Endothelial cell of hepatic sinusoid (primary cell): ENCODE measurements around the gene SLC29A3.

ENCODE experiments used
- in situ Hi-C: cut with HindIII; loops from 2 replicates; pipeline ENCODE4 v1.10.0; 2017; ENCODE audit warnings: low sequenced_read_pairs

The SLC29A3 gene

DNA sequence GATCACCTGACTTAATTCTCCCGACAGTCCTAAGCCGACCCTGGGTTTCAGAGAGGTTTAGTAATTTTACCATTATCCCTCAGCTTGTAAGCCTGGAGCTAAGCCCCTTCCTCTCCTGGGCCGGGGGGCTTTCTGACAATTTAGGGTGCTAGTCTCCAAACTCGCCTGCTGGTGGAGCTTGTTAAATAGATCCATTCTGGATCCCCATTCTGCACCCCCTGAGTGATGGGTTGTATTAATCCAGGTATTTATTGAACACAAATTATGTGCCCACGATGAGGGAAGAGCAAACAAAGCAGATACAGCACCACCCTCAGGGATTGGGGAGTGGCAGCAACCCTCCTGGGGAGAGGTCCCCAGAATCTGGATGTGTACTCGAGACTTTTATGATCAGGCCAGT lies 1.3 kb upstream of the SLC29A3 start:
- in situ Hi-C loops = no loop called here

DNA sequence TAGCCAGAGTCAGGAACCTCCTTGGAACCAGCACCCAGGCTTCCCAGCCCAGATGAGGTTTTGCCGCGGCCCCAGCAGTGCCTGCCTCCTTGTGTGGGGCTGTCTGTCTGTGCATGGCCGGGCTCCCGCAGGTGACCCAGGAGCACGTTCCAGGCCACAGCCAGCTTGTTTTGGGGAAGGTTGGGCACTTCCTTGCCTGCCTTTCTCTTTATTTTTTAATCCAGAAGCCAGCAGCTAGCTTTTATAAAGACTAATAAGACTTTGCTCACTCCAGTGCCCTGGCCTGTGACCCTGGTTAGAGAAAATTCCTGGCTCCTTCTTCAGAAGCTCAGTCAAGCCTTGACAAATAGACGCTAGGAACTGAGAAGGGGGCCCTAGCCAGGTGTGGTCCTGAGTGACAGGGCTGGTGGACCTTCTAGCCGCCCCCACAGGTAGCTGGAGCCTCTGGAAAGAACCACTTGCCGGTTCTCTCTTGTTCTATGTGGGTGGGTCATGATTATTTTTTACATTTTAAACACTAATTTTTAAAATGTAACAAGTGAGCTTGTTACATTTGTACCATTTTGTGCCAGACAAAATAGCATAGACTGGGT lies 837 bp downstream of the SLC29A3 start:
- in situ Hi-C loops = no loop called here

DNA sequence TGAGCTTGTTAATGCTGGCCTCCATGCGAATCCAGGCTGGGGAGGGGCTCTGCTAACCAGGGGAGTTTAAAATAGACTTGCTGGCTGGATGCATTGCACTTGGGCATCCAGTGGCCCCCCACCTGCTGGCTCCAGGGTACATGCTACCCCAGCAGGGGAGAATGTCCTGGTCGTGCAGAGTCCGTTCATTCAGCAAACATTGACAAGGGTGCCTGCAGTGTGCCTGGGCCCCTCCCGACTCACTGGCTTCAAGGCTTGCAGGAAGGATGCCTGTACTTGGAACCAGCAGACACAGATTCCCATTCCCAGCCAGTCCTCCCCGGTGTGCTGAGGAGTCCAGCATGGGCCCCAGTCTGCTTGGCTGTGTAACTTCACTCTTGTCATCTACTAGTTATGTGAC lies 1.5 kb downstream of the SLC29A3 start:
- in situ Hi-C loops = no loop called here

DNA sequence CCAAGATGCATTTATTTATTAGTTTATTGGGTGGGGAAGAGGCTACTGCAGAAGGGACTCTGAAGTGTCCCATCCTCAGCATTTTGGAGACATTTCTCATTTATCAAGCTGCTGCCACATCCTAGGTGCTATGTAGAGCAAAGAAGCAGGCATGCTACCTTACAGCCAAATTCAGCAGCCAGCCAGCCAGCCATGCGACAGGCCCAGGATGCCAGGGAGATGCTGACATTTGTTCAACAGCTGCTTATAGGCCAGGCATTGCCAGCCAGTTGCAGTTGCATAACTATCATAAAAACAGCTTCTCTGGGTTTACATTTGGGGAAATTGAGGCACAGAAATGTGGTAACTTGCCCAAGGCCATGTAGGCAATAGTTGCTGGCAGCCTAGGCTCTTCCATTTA lies 2.3 kb downstream of the SLC29A3 start:
- in situ Hi-C loops = no loop called here

DNA sequence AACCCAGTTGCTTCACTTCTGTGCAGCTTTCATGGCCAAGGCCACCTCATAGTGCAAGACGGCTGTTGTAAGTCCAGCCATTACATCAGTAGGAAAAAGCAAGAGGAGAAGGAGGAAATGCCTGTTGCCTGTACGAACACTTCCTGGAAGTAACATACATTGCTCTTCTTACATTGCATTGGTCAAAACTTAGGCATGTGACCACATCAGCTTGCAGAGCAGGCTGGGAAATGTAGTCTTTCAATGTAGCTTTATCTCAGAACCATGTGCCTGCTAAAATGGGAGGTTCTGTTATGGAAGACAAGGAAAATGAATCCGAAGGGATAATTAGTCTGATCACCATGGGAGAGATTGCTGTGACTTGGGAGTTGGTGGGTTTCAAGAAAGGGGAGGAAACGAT lies 4.3 kb downstream of the SLC29A3 start:
- in situ Hi-C loops = no loop called here

DNA sequence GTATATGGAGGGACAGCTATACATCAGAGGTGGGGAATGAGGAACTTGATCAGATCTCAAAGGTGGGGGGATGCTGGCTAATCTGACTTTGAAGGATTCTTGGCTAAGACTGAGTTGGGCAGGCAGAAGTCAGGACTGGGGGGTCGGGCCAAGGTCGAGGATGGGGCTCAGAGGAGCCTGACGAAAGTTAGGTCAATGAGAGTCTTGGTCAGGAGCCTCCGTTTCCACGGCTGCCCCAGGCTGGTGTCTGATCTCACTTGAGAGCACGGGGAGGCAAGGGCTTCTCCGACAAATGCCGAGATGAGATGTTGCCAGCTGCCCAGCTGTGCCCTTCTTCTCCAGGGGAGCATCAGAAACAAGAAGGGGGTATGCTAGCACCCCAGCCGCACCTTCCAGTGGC lies 5.7 kb downstream of the SLC29A3 start:
- in situ Hi-C loops = no loop called here

DNA sequence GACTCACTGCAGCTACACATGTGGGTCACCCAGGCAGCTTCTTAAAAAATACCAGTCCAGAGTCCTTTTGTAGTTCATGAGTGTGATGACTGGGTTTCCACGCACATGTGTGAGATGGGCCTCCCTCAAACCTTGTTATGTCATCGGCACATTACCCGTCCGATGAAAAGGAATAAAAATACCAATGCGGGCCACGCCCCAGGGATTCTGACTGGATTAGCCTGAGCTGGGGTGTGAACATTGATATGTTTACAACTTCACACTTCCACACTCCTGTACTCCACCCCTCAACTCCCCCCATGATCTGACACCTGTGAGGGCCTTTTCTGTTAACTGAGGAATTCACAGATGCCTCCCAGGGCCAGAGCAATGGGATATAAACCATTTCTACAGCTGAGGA lies 6.2 kb downstream of the SLC29A3 start:
- in situ Hi-C loops = no loop called here

DNA sequence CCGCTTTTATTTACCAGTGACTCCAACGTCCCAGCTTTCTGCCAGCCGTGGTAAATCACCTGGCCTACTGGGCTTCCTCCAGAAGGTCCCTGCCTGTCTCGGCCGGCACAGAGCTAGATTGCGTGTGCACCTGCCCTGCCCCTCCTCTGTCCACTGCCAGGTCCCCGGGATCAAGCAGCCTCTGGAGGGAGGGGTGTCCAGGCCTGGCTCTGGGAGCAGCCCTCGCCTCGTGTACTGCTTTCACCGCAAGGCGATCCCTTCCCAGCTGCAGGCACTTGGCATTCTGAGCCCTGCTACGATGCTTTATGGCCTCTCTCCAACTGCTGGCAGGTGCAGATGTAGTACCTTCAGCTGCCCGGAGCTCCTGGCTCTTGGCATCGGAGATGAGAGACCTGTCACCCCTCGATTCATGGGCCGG lies 7.4 kb downstream of the SLC29A3 start:
- in situ Hi-C loops = no loop called here

DNA sequence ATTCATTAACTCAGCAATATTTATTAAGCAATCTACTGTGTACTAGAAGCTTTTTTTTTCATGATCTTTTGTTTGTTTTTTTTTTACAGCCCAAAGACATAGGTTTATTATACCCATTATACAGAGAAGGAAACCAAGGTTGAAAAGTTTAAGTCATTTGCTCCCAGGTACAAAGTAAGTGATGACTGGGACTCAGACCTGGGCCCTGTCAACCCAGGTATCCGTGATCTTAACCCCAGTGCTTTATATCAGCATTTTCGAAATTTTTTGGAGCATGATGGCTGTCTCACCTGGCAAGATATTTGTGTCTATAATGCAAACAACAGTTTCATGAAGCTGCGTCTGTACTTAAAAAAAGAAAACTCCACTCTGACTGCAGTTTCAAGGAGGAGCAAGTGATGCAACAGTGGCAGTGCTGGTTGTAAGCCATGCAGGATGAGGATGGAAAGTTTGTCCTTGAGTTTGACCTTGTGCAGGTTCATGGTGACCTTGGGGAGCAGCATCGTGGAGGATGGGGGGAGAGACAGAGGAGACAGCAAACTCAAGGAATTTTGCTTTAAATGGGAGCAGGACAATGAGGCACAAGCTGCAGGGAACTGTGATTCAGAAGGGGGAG lies 11.8 kb downstream of the SLC29A3 start:
- in situ Hi-C loops = no loop called here

DNA sequence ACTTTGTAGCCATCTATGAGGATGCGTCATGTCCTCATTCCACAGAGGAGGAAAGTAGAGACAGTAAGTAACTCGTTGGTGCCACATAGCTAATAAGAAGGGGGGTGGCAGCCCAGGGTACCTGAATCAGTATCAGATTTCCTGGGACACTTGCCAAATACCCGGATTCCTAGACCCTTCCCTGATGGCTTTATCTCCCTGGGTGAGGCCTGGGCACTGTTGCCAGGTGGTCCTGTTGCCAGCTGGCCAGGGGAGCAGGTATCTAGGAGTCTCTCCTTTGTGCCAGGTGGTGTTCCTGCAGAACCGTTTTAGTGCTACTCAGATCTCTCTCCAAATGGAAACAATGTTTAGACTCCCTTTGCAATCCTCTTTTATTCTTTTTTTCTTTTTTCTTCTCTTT lies 12.7 kb downstream of the SLC29A3 start:
- in situ Hi-C loops = no loop called here

DNA sequence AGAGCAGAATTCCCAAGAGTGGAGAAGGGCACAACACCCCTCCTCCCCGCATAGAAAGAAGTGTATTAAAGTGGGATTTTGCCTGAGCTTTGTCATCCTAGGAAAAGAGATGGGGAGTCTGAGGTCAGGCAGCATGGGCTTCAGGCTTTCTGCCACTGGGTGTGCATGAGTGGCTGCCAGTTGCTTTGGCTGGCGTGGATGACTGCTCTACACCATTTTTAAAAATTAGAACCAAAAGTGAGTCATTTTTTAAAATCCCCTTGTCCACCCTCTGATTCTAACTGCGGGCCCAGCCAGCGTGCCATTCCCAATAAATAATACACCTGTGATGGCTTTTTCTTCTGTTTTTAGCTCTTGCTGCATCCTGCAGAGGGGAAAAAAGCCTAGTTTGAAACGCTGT lies 13.4 kb downstream of the SLC29A3 start:
- in situ Hi-C loops = no loop called here

DNA sequence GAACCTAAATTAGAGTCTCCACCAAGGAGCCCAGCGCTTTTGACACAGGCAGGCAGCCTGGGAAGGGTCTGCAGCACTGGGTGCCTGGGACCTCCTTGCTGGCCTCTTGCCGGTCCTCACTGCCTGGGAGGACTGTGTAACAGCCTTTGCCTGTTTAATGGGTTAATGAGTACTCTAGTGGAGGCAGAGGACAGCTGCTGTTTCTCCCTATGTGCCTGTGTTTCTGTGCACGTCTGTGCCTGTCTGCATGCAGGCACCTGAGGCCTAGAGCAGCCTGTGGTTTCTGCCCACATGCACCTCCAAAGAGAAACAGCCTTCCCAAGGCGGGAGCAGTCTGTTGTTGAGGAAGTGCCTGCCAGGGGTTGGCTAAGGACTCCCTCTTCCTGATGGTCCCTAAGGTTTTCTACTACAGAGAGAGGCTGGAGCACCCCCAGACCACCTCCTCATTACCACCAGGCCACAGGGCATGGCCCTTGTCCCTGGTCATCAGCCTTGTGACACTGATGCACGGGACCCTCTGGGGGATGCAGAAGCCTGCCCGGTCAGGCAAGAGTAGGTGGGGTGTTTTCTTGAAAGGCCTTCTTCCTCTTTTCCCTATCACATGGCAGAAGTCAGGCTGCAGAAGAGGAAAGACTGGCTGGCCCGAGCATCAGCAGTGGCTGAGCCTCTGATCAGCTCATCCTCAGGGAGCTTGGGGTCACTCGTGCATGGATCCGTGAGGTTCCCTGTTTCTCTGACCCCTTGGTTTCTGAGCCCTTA lies 14.2 kb downstream of the SLC29A3 start:
- in situ Hi-C loops = no loop called here

DNA sequence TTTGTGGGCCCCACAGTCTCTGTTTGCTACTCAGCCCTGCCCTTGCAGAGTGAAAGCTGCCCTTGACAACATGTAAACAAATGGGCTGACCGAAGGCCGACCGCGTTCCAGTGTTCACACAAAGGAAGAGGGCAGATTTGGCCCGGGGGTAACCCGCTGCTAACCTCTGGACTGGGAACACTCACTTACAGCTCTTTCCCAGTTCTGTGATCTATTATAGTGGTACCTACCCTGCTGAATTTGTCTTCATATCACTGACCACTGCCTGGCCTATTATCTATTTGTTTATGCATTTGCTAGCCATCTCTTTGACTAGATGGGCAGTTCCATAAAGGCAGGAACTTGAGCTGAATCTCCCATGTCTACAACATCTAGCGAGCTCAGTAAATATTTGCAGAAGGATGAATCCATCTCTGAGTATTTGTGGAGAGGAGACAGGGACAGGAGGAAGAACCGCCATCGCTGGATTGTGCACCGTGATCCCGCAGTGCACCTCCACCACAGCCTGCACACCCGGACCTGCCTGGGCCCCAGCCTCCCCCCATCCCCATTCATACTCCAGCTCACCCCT lies 15.2 kb downstream of the SLC29A3 start:
- in situ Hi-C loops = no loop called here

DNA sequence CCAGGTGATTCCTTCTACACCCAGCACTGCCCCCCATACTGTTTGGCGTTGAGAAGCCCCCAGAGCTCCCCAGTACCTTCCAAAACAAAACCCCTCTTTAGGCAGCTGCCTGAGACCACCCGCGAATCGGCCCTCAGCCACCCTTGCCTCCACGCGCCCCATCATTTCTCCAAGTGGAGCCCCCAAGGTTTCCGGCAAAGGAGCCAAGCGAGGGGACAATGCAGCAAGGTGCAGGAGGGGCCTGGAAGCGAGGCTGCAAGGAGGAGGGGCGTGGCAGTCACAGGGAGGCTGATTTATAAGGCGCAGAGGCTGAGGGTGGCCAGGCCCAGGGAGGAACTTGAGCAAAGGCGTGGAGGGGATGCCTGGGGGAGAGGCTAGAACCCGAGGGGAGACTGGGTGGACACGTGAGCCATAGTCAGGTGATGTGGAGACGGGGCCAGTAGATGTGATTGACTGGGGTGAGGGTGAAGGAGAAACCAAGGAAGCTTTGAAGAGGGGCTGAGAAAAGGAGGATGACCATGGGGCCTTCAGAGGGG lies 16.2 kb downstream of the SLC29A3 start:
- in situ Hi-C loops = no loop called here

DNA sequence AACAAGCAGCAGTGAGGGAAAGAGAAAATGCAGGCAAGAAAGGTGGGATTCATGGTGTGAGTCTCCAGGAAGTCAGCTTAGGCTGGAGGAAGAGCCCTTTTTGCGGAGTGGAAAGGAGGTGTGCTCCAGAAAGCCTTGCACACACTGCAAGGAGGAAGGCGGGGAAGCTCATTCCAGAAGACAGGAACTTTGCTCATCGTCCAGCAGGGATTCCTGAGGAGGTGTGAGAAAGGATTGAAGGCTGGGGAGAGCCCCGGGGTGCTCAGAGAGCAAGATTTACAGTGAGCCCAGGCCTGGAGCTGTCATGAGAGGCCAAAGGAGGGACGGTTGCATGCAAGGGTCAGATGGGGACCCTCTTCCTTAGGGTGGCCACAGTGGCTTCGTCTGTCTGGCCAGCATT lies 17.6 kb downstream of the SLC29A3 start:
- in situ Hi-C loops = no loop called here

DNA sequence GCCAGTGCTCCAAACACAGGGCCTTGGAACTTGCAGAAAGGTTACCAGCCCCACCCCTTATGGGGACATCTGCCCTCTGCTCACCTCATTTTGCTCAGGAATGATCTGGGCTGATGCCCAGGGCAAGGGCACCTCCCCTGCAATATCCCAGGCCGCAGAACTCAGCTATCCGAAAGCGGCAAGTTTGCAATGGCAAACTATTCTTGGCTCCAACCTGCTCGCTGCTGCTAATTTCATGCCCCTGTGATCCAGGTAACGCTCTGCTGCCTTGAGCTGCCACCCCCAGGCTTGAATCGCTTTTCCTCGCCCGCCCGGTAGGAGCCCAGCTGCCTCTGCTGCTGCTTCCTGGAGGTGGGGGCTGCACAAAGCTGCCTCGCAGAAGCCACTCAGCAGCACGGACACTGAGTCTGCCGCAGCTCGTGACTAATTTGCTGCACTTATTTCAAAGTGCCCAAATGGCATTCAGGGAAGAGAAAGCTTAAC lies 18.2 kb downstream of the SLC29A3 start:
- in situ Hi-C loops = no loop called here

DNA sequence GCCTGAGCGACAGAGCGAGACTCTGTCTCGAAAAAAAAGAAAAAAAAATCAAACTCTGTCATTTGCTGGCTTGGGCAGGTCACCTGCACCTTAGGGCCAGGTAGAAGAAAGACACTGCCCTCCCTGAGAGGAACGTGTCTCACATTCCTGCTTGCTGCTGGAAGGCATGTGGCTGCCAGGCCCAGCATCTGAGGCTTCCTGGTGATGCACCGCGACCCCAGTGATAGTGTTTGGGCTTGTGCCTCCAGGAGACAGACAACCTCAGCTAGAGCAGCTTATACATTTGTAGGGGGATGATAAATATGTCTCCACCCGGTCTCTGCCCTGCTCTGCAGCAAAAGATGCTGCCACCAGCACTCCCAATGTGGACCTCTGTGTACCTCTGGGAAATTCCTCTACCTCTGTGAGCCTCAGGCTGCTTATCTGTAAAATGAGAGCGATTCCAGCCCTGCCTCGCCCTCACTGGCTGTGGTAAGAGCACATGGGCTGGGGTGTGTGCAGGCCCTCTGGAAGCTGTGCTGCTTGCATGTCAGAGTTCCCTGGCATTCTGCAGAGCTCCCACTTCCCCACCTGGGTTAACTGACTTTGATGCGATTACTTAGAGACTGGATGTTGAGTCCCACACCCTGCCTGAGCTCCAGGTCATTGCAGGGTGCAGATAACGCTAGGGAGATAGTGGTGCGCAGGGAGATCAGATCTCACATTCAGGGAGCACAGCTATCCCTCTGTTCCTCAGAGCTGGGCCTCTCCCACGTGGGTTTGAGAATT lies 19.9 kb downstream of the SLC29A3 start:
- in situ Hi-C loops = no loop called here

DNA sequence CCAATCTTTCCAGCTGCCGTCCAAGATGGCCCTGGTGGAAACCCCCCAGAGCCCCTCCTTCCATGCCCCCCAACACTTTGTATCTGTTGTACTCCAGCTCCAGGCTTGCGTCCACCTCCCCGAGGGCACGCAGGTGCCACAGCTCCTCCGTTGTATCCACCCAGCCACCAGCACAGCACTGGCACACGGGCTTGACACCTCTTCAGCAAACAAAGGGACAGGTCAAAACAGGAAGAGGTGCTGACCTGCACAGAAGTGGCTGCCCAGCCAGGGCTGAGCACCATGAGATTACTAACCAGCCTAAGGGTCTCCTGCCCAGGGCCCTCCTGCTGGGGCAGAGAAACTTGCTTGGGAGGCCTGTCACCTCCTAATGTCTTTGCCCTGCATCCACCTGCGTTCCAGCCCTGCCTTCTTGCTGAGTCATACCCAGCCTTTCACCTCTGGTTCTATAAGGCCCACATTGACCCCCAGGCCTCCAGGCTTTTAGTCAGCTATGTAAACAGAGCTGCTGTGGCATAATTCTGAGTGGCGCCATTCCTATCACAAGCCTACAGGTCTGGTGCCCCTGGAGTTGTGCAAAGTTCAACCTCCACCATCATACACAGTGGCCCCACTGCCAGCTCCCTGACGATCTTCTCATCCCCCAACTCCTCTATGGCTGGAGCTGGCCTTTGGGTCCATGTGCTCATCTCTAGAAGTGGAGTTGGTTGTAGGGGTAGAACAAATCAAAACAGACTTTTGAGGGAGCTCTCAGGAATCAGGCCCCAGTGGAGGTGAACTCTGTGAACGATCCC lies 20.9 kb downstream of the SLC29A3 start:
- in situ Hi-C loops = no loop called here

DNA sequence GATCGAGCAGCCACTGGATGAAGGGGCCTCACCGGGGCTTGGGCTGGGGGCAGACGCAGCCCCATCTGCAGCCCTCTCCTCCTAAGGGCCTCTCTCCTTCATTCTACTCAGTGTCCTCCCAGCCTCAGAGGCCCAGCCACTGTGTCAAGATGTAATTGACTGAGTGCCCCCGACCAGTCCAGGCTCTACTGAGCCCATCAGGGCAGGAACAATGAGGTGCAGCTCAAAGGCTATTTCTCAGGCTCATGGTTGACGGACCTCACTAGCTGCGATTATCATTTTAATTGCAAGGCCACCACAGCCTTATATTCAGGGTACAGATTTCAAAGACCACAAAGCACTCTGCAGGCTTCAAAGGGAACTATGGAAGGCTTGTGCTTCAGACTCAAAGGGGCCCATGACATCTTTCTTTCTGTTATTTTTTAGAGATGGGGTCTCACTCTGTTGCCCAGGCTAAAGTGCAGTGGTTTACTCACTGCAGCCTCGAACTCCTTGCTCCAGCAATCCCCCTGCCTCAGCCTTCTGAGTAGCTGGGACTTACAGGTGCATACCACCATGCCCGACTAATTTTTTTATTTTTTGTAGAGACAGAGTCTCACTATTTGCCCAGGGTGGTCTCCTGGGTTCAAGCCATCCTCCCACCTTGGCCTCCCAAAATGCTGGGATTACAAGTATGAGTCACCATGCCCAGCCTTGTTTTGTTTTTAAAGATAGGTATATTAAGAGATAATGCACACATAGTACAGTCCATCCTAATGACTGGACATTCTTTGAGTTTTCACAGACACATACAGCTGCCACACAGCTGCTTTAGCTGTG lies 23.7 kb downstream of the SLC29A3 start:
- in situ Hi-C loops = no loop called here
